Spleen (tissue), 11 donors: ENCODE measurements around the gene FIGNL1. TPM values are rescaled to one million over a fixed set of nuclear protein-coding genes. Genes with fewer than 3 reads are reported as not detected.

Experiments used
- DNase-seq: peaks from one replicate; pipeline ENCODE4 v3.0.0-alpha.2; 2020
- H3K27ac ChIP-seq, 8 donors: fragments of 200-600 bp; sonication (generic) in 7 of 8; 1 replicate in 4 of 8; 2 replicates in 4 of 8; pipeline versions ENCODE4 v1.5.0 to v1.8.0; 2016 to 2021; ENCODE audit warnings: inconsistent platforms in 4 of 8, mild to moderate bottlenecking in 4 of 8, moderate library complexity in 1 of 8
- H3K27me3 ChIP-seq, 7 donors: fragments of 200-600 bp; sonication (generic) in 6 of 7; replicated peaks in 1 of 7; 1 replicate in 4 of 7; 2 replicates in 3 of 7; pipeline versions ENCODE4 v1.5.0 to v1.8.0; 2016 to 2021; ENCODE audit warnings: inconsistent platforms in 3 of 7, mild to moderate bottlenecking in 1 of 7
- H3K36me3 ChIP-seq, 6 donors: fragments of 200-600 bp; sonication (generic) in 5 of 6; 1 replicate in 4 of 6; 2 replicates in 2 of 6; pipeline versions ENCODE4 v1.5.0 to v1.8.0; 2016 to 2021; ENCODE audit warnings: inconsistent platforms in 2 of 6
- H3K4me1 ChIP-seq, 6 donors: fragments of 200-600 bp; sonication (generic) in 5 of 6; 1 replicate in 3 of 6; 2 replicates in 3 of 6; pipeline versions ENCODE4 v1.5.0 to v1.8.0; 2016 to 2021; ENCODE audit warnings: inconsistent platforms in 3 of 6
- H3K4me3 ChIP-seq, 8 donors: fragments of 200-600 bp; sonication (generic) in 7 of 8; 1 replicate in 4 of 8; 2 replicates in 4 of 8; pipeline versions ENCODE4 v1.5.0 to v1.8.0; 2016 to 2021; ENCODE audit warnings: inconsistent platforms in 4 of 8, mild to moderate bottlenecking in 4 of 8, moderate library complexity in 2 of 8
- H3K9me3 ChIP-seq, 8 donors: fragments of 200-600 bp; sonication (generic) in 7 of 8; 1 replicate in 4 of 8; 2 replicates in 4 of 8; pipeline versions ENCODE4 v1.5.0 to v1.8.0; 2016 to 2021; ENCODE audit warnings: inconsistent platforms in 4 of 8
- POLR2A ChIP-seq, 3 donors: fragments of 450-650 bp; IDR thresholded peaks; one replicate each; pipeline ENCODE4 v1.5.1; 2017; ENCODE audit warnings: antibody characterized with exemption in 3 of 3, mild to moderate bottlenecking in 1 of 3
- POLR2AphosphoS5 ChIP-seq, 3 donors: sonication (generic); formaldehyde crosslinking; IDR thresholded peaks; one replicate each; pipeline ENCODE4 v1.5.1; 2017; ENCODE audit warnings: antibody characterized with exemption in 3 of 3
- WGBS, 5 donors: extraction: QIAGEN DNeasy Blood & Tissue Kit in 3 of 5; methylation state at CpG; one replicate each; pipeline versions ENCODE4 v1.1.5 to v1.1.7; 2013 to 2018; 5-methylcytosine and 5-hydroxymethylcytosine counted together
- intact Hi-C: fragments of 100-400 bp; cut with DNase I; formaldehyde crosslinking; loops from one replicate; pipeline ENCODE4 v1.15.0; 2023; ENCODE audit warnings: low total_unique reads
- polyA plus RNA-seq, 3 donors: library from polyadenylated mRNA; stranded (reverse); fragments of 200-250 nt; gene quantifications; one replicate each; pipeline ENCODE4 v1.2.1, GENCODE V29; 2013
- total RNA-seq, 7 donors: library from RNA; depleted of rRNA in 3 of 7; stranded (reverse); fragments of >200 nt in 3 of 7; fragmentation: NEBNext Ultra II Directional in 4 of 7; extraction: Animal tissue kit (Norgen Biotek cat#: 25700) in 4 of 7; gene quantifications; one replicate each; pipeline versions ENCODE4 v1.1.0 to v1.2.1, GENCODE V29; 2016 to 2021
- TF ChIP-seq, protein P1 (sequence below), 11 experiments: fragments of 200-600 bp in 7 of 11; fragments of 450-650 bp in 4 of 11; sonication (generic) in 4 of 11; IDR thresholded peaks in 8 of 11; conservative IDR thresholded peaks in 3 of 11; 1 replicate in 7 of 11; 2 replicates in 4 of 11; pipeline versions ENCODE4 v1.4.0 to v1.8.0; 2016 to 2021; ENCODE audit warnings: antibody characterized with exemption in 11 of 11, inconsistent platforms in 4 of 11, mild to moderate bottlenecking in 1 of 11
- donor health status: healthy with polysubstance abuse.
- donor health status: DM: no; HTN: no; CAD: no; lungs with moderate emphysema.
- donor health status: DM: no; HTN: no; CAD: no.
- donor health status: Bipolar disorder and iron deficiency.
- donor health status: healthy.
- donor health status: DM: no; HTN: no; CAD: no.
- donor health status: DM: yes; HTN: yes; CAD: no.

FIGNL1 gene
- total and polyA plus RNA-seq, 10 donors: 5.0 to 22.5 (median 10.7) TPM

GRCh38 chr7:50446542-50446960 is 3.6 kb downstream of the FIGNL1 start:
- Histone ChIP-seq H3K36me3 (peaks cover 0 to 65% (median 23%) of the 10 kb centered on the region in 6 donors), H3K9me3 (no peaks in the 10 kb centered on the region), H3K4me1 (peaks cover 10 to 32% (median 18%) of the 10 kb centered on the region in 6 donors), H3K27me3 (no peaks in the 10 kb centered on the region), H3K27ac (no peak overlapping the region), H3K4me3 (no peak overlapping the region)
- 51 to 81% (median 61%) methylated on average over 4 of the region's 4 CpGs for WGBS, 5 donors
- intact Hi-C loops: no loop called here
- TF ChIP-seq POLR2AphosphoS5 (IDR thresholded peaks at IDR 0.05) (no peak), POLR2A (IDR thresholded peaks at IDR 0.05) (no peak)
- TF ChIP-seq, protein P1, sequence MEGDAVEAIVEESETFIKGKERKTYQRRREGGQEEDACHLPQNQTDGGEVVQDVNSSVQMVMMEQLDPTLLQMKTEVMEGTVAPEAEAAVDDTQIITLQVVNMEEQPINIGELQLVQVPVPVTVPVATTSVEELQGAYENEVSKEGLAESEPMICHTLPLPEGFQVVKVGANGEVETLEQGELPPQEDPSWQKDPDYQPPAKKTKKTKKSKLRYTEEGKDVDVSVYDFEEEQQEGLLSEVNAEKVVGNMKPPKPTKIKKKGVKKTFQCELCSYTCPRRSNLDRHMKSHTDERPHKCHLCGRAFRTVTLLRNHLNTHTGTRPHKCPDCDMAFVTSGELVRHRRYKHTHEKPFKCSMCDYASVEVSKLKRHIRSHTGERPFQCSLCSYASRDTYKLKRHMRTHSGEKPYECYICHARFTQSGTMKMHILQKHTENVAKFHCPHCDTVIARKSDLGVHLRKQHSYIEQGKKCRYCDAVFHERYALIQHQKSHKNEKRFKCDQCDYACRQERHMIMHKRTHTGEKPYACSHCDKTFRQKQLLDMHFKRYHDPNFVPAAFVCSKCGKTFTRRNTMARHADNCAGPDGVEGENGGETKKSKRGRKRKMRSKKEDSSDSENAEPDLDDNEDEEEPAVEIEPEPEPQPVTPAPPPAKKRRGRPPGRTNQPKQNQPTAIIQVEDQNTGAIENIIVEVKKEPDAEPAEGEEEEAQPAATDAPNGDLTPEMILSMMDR (IDR thresholded peaks at IDR 0.05 in 8 of 11, conservative IDR thresholded peaks at IDR 0.05 in 3 of 11): no peak
- DNase-seq: no peak

DNA sequence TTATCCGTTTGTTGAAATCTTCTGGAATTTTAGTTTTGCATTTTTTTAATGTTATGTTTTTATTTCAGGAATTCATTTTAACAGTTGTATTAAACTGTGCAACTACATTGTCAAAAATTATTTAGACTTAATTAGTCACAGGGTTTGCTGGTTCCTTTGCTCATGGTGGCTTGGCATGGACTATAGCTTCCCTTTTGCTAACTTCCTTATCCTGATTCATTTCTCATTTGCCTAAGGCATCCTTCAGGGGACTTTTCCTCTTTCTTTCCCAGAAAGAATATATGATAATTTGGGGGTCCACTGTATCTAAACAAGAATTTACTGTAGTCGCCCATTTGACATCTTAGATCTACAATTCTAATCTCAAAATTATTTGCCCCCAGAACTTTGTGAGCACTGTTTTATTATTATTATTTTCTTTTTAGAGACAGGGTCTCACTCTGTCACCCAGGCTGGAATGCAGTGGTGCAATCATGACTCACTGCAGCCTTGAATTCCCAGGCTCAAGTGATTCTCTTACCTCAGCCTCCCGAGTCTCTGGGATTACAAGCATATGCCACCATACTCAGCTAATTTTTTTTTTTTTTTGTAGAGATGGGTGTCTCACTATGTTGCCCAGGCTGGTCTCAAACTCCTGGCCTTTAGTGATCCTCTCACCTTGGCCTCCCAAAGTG is 13.9 kb downstream of the FIGNL1 start:
- Histone ChIP-seq H3K4me1 (no peaks in the 10 kb centered on the region), H3K27me3 (no peaks in the 10 kb centered on the region), H3K27ac (no peak overlapping the region), H3K4me3 (no peak overlapping the region), H3K9me3 (no peaks in the 10 kb centered on the region), H3K36me3 (peaks cover 0 to 45% (median 7%) of the 10 kb centered on the region in 6 donors)
- TF ChIP-seq, protein P1 (IDR thresholded peaks at IDR 0.05 in 8 of 11, conservative IDR thresholded peaks at IDR 0.05 in 3 of 11): no peak
- TF ChIP-seq POLR2A (IDR thresholded peaks at IDR 0.05) (no peak), POLR2AphosphoS5 (IDR thresholded peaks at IDR 0.05) (no peak)
- DNase-seq: no peak
- 87 to 95% (median 92%) methylated on average over 3 of the region's 3 CpGs for WGBS, 5 donors
- intact Hi-C loops: no loop called here

DNA sequence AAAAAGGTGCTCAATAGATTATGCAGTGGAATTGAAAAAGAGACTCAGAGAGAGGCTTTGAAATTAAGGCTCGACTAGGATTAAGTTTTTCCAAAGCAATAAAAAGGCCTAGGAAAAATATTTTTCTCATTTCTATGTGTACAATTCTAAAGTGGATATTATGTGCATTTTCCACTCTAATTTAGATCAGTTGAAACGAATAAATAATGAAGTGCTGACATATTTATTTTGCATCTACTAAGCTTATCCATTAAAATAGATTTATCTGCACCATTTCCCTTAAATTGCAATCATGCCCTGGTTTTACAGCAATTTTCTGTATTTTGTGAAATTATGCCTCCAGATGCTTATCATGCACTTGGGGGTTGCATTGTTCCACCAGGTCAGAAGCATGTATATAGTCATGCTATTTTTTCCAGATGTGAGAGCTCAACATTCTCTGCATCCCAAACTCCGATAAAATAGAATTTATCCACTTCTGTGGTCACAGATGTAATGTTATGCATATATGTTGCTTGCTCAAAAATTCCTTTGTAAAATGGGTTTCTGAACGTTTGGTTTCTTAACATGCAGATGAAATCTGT is 18.3 kb downstream of the FIGNL1 start:
- Histone ChIP-seq H3K4me1 (no peaks in the 10 kb centered on the region), H3K9me3 (no peaks in the 10 kb centered on the region), H3K4me3 (no peak overlapping the region), H3K27ac (no peak overlapping the region), H3K27me3 (no peaks in the 10 kb centered on the region), H3K36me3 (peaks cover 0 to under 1% (median 0%) of the 10 kb centered on the region in 6 donors)
- DNase-seq: no peak
- 81 to 87% (median 84%) methylated on average over 4 of the region's 4 CpGs for WGBS, 5 donors
- TF ChIP-seq POLR2AphosphoS5 (IDR thresholded peaks at IDR 0.05) (no peak), POLR2A (IDR thresholded peaks at IDR 0.05) (no peak)
- TF ChIP-seq, protein P1 (IDR thresholded peaks at IDR 0.05 in 8 of 11, conservative IDR thresholded peaks at IDR 0.05 in 3 of 11): no peak
- intact Hi-C loops: no loop called here

DNA sequence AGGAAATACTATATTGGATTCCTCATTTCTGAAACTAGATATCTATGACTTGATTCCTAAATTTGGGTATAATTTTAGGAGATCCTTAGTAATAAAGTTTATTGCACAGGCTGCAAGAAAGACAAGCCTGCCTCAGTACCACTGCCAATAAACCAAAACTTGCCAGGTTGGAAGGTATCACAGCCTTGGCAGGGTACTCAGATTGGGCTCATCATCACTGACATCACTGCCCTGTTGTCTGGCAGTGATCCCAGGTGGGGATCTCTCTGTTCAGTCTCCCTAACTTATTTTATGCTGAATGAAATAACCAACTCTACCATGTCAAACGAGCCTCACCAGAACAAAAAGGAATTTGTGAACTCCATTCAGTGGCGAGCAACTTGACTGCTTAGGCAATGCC is 18.8 kb downstream of the FIGNL1 start:
- DNase-seq: no peak
- TF ChIP-seq, protein P1 (IDR thresholded peaks at IDR 0.05 in 8 of 11, conservative IDR thresholded peaks at IDR 0.05 in 3 of 11): no peak
- TF ChIP-seq POLR2A (IDR thresholded peaks at IDR 0.05) (no peak), POLR2AphosphoS5 (IDR thresholded peaks at IDR 0.05) (no peak)
- H3K36me3 ChIP-seq: no peaks in the 10 kb centered on the region
- 81 to 94% (median 94%) methylated on average over 2 of the region's 2 CpGs for WGBS, 5 donors
- no peak overlapping the region for H3K4me3 ChIP-seq
- H3K27me3 ChIP-seq: no peaks in the 10 kb centered on the region
- no peaks in the 10 kb centered on the region for H3K4me1 ChIP-seq
- no peak overlapping the region for H3K27ac ChIP-seq
- no peaks in the 10 kb centered on the region for H3K9me3 ChIP-seq
- intact Hi-C loops: no loop called here
